HG02798 (cell line): Measurements from ENCODE around the gene PPP2R5A.

Experiments used
- ATAC-seq: cut with Tn5 transposase; IDR thresholded peaks from one replicate; pipeline ENCODE4 v1.9.1; 2021; ENCODE audit warnings: mild to moderate bottlenecking; ENCODE audit not compliant: unreplicated experiment, poor library complexity

Gene PPP2R5A

GRCh38 chr1:212284744-212285684 lies at the start of gene PPP2R5A:
TSS of gene PPP2R5A (plus strand) at chr1:212285410. CDS start at chr1:212286111, 701 bp downstream.
- peak; percentile 93 for ATAC-seq

- no peak for ATAC-seq
Observed at GRCh38 chr1:212235857-212236256, 49.4 kb upstream of the PPP2R5A start.

- ATAC-seq: no peak
Observed at GRCh38 chr1:212236664-212237220, 48.5 kb upstream of the PPP2R5A start.

- peak; percentile 90 for ATAC-seq
Observed at GRCh38 chr1:212237651-212238050, 47.6 kb upstream of the PPP2R5A start.

- ATAC-seq: no peak
Observed at GRCh38 chr1:212238552-212238951, 46.7 kb upstream of the PPP2R5A start.

GRCh38 chr1:212241501-212241900 lies 43.7 kb upstream of the PPP2R5A start:
- no peak for ATAC-seq

GRCh38 chr1:212241957-212242287 lies 43.3 kb upstream of the PPP2R5A start:
- ATAC-seq: no peak

GRCh38 chr1:212242288-212242984 lies 42.8 kb upstream of the PPP2R5A start:
- ATAC-seq: no peak

GRCh38 chr1:212242985-212243308 lies 42.3 kb upstream of the PPP2R5A start:
- no peak for ATAC-seq

- no peak for ATAC-seq
Observed at GRCh38 chr1:212244441-212244840, 40.8 kb upstream of the PPP2R5A start.

GRCh38 chr1:212247179-212247721 lies 38.0 kb upstream of the PPP2R5A start:
- no peak for ATAC-seq

GRCh38 chr1:212247988-212248387 lies 37.2 kb upstream of the PPP2R5A start:
- no peak for ATAC-seq

- ATAC-seq: no peak
Observed at GRCh38 chr1:212254853-212255363, 30.3 kb upstream of the PPP2R5A start.

GRCh38 chr1:212255705-212256307 lies 29.4 kb upstream of the PPP2R5A start:
- no peak for ATAC-seq

- ATAC-seq: no peak
Observed at GRCh38 chr1:212256369-212256768, 28.8 kb upstream of the PPP2R5A start.

- ATAC-seq: no peak
Observed at GRCh38 chr1:212257157-212257556, 28.1 kb upstream of the PPP2R5A start.

GRCh38 chr1:212259693-212260480 lies 25.3 kb upstream of the PPP2R5A start:
- ATAC-seq: no peak

GRCh38 chr1:212260557-212261355 lies 24.5 kb upstream of the PPP2R5A start:
- no peak for ATAC-seq

GRCh38 chr1:212261361-212261929 lies 23.8 kb upstream of the PPP2R5A start:
- no peak for ATAC-seq
